LHCN-M2 (cell line): ENCODE data around the gene MYNN. TPM values are rescaled to one million over a fixed set of nuclear protein-coding genes. Genes with fewer than 3 reads are reported as not detected.
A peak's percentile ranks its signal among the peaks of the same experiment; 100 is the strongest.
"Not testable (repeated sequence)": the region's sequence is repeated elsewhere in the genome, so short reads cannot be mapped to it uniquely, and the experiment has no call there.

Source experiments
- DNase-seq: peaks from one replicate; pipeline ENCODE4 v3.0.0-alpha.2; 2012; ENCODE audit warnings: low read depth
- polyA plus RNA-seq: library from polyadenylated mRNA; unstranded; fragments of >200 nt; gene quantifications from one replicate; pipeline ENCODE4 v1.2.1, GENCODE V29; 2012; ENCODE audit warnings: missing spikeins
- total RNA-seq: library from RNA; depleted of rRNA; stranded (reverse); fragments of >200 nt; gene quantifications from 2 replicates; pipeline ENCODE4 v1.2.3, GENCODE V29; 2014; rRNA removed

Gene MYNN
- 13.9 and 14.4 TPM in 2 replicates for total RNA-seq
- polyA plus RNA-seq, result 6.5 TPM

- peak; percentile 84 for DNase-seq
These were observed at the start of gene MYNN for GRCh38 chr3:169772897-169773816. Gene MYNN (plus strand): TSS chr3:169773396. CDS start chr3:169774296, 900 bp downstream.

GRCh38 chr3:169731857-169732256, 41.3 kb upstream of the MYNN start:
- not testable (repeated sequence) for DNase-seq

DNA sequence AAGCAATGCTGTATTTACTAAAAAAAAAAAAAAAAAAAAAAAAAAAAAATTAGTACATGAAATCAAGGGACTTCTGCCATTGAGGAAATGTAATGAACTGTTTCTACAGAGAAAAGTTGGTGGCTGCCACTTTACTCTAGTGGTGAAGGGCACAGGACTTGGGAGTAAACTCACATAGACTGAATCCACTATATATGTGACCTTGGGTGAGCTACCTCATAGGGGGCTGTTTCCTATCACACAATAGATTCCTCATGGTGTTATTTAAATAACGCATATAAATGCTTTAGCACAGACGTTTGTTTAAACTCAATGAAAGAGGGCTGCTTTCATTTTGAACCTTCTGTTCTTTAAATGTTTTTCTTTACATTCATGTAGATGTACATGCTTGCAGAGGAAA, 34.1 kb upstream of the MYNN start:
- no peak for DNase-seq

GRCh38 chr3:169744366-169745054, 28.7 kb upstream of the MYNN start:
- DNase-seq, result no peak

GRCh38 chr3:169746924-169747323, 26.3 kb upstream of the MYNN start:
- DNase-seq, result no peak

DNA sequence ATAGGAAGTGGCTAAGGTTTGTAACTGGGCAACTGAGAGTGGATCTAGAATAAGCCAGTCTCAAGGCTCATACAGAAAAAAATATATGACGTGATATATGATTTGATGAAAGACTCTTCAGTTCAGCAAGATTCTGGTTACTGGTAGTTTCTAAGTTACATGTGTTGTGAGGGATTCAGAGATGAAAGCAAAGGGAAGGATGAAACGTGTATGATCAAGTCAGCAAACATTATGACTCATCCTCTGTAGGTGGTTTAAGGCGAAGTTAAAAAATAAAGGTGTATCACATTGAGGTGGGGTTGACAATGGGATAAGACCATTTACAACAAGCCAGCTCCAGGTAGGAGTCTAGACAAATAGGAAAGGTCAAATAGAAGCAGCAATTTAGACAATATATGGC, 24.5 kb upstream of the MYNN start:
- DNase-seq, result no peak

DNA sequence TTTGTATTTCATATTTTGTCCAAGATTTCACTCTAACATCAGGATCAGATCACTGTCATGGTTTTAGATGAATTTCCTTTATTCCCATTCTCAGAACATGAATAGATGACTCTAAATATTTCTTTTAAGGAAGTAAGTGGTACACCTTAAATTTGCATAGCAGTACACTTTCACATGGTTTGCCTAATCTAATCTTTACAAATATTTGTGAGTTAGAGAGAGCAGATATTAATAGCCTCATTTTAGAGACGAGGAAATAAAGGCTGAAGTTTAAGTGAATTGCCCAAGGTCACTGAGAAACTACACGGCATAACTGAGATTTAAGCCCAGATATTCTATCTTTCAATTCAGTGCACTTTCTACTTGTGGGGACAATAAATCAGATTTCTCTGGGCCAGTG, 22.5 kb upstream of the MYNN start:
- no peak for DNase-seq

- DNase-seq, result no peak
These were observed 21.3 kb upstream of the MYNN start for GRCh38 chr3:169751875-169752274.

GRCh38 chr3:169754711-169755110, 18.5 kb upstream of the MYNN start:
- DNase-seq, result no peak

- DNase-seq, result no peak
These were observed 17.7 kb upstream of the MYNN start for GRCh38 chr3:169755488-169755887.

- DNase-seq, result no peak
These were observed 14.7 kb upstream of the MYNN start for GRCh38 chr3:169758359-169758994.

GRCh38 chr3:169759256-169759655, 13.9 kb upstream of the MYNN start:
- peak; percentile 44 for DNase-seq

GRCh38 chr3:169760479-169760878, 12.7 kb upstream of the MYNN start:
- peak; percentile 30 for DNase-seq

GRCh38 chr3:169764312-169764881, 8.8 kb upstream of the MYNN start:
- DNase-seq, result peak; percentile 50

GRCh38 chr3:169764882-169765612, 8.1 kb upstream of the MYNN start, which contains the start of gene TERC:
Gene TERC (minus strand): TSS chr3:169765060.
- peak; percentile 93 for DNase-seq

- peak; percentile 59 for DNase-seq
These were observed 3.7 kb upstream of the MYNN start, which contains the start of gene ACTRT3 for GRCh38 chr3:169769287-169770181. Gene ACTRT3 (minus strand): TSS chr3:169769561. CDS start chr3:169769520, 41 bp downstream.

DNA sequence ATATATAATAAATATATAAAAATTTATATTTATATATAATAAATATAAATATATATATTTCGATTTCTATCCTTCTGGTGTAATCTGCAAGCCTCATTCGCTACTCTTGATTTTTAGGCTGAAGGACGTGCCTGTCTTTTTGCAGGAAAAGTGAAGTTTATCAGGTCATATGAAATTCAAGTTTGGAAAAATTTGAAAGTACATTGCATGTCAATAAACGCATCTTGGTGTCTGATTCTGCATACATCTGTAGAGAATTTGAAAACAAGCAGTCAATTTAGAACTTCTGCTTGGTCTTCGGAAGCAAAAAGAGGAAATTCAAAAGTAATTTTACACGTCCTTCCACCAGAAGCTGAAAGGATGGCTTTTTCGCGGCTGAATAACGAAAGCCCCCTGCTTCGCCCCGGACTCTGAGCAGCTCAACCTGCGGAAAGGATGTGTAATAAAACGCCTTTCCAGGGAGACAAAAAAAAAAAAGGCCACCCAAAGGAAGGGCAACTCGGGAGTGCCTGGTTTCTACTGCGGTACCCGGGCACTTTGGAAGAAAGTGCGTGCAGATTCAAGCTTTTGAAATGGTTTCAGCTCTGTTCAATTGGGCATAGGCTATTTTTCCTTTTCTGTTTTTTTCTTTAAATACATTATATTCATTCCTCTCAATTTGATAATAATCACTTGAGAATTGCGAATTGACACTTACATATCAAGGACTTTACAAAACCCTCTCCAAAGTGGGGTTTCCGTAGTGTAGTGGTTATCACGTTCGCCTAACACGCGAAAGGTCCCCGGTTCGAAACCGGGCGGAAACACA, 1.5 kb upstream of the MYNN start:
- DNase-seq, result peak; percentile 75

- peak; percentile 71 for DNase-seq
These were observed 795 bp upstream of the MYNN start for GRCh38 chr3:169772305-169772896.

DNA sequence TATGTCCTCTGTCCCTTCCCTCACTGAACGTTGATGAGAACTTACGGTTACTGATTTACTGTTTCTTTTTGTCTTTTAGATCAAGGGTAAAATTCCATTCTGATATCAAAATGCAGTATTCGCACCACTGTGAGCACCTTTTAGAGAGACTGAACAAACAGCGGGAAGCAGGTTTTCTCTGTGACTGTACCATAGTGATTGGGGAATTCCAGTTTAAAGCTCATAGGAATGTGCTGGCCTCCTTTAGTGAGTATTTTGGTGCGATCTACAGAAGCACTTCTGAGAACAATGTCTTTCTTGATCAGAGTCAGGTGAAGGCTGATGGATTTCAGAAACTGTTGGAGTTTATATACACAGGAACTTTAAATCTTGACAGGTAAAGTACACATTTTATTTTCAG, 990 bp downstream of the MYNN start:
- no peak for DNase-seq
